GM10248 (cell line): ENCODE data around the gene HELZ2.

Experiments used
- CTCF ChIA-PET: fragments of 300-600 bp; sonication (Branson Sonifier 250); formaldehyde crosslinking; extraction: SDS; loops from one replicate; lab custom pipeline; 2021; ENCODE audit warnings: antibody characterized with exemption; lab: Yijun Ruan, JAX
- POLR2A ChIA-PET: fragments of 350-650 bp; sonication (Branson Sonifier 250); formaldehyde crosslinking; extraction: SDS; loops from one replicate; lab custom pipeline; 2020; ENCODE audit warnings: antibody characterized with exemption; lab: Yijun Ruan, JAX
- DNase-seq: peaks from one replicate; pipeline ENCODE4 v3.0.0; 2012; ENCODE audit errors: extremely low spot score
- TF ChIP-seq, protein P1 (sequence below): IDR thresholded peaks from 2 replicates; pipeline ENCODE4 v1.5.1; 2012; ENCODE audit warnings: mild to moderate bottlenecking, low read depth; ENCODE audit errors: extremely low read depth, missing control alignments, control extremely low read depth

HELZ2 gene

DNA sequence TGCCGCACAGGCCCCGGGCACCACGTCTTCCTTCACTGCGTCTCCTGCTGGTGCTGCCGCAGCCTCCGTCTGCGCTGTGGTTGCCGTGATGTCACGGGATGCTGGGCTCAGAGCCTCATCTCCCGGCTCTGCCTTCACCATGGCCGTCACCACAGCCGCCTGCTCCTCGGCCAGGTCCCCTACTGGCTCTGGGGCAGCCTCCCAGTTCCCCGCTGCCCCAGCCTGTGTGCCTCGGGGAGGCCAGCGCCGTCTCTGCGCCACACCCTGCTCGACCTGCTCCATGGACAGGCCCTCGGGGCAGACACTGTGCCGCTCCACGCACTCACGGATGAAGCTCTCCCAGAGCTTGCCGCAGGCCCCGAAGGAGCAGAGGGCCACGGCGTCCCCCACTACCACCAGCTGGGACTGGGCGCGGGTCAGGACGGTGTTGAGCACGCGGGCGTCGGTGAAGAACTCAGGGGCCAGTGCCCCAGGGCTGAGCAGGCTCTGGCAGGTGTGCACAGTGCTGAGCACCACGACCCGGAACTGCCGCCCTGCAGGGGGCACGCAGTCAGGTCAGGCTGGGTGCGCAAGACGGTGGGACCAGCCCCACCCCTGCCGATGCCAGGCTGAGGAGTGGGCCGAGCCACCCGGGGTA, 8.2 kb downstream of the HELZ2 start:
- ChIA-PET CTCF (interaction anchor here (1.8 to 1.9 kb wide), 2 partner anchors 11 to 28 kb away, joined by 4 to 8 read pairs; partner anchors contain the start of genes FNDC11 and PTK6), POLR2A (interaction anchor here (0.7 to 0.9 kb wide), 2 partner anchors 11 to 13 kb away, joined by 3 read pairs; no protein-coding TSS in a partner anchor)
- no peak for DNase-seq

DNA sequence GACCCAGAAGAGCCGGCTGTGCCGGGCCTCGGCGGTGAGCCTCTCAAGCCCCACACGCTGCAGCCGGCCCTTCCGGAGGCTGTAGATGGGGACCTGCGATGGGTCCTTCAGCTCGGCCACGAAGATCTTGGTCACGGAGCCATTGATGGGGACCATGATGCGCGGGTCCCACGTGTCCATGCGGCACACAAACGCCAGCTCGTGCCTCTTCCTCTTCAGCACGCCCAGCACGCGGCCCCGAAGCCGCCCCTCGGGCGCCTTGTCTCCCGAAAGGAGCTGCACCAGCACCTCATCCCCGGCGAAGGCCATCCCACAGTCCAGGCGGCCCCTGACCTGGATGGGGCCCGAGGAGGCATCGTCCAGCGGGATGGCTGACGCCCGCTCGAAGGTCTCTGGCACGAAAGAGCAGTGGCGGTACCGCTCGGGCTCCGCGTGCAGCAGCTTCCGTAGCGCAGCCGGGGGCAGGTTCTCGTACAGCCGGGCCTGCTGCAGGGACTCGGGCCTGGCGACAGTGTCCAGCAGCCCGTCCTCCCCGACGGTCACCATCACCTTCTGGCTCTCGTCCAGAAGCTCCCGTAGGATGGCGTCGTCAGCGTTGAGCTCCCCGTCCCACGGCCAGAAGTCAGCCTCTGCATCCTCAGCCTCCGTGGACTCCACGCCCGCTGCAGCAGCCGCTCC, 8.9 kb downstream of the HELZ2 start:
- DNase-seq, result no peak
- ChIA-PET CTCF (interaction anchor here (1.8 to 1.9 kb wide), 2 partner anchors 11 to 27 kb away, joined by 4 to 8 read pairs; partner anchors contain the start of genes FNDC11 and PTK6), POLR2A (interaction anchor here (0.7 to 0.9 kb wide), 2 partner anchors 10 to 12 kb away, joined by 3 read pairs; no protein-coding TSS in a partner anchor)
- TF ChIP-seq, protein P1, sequence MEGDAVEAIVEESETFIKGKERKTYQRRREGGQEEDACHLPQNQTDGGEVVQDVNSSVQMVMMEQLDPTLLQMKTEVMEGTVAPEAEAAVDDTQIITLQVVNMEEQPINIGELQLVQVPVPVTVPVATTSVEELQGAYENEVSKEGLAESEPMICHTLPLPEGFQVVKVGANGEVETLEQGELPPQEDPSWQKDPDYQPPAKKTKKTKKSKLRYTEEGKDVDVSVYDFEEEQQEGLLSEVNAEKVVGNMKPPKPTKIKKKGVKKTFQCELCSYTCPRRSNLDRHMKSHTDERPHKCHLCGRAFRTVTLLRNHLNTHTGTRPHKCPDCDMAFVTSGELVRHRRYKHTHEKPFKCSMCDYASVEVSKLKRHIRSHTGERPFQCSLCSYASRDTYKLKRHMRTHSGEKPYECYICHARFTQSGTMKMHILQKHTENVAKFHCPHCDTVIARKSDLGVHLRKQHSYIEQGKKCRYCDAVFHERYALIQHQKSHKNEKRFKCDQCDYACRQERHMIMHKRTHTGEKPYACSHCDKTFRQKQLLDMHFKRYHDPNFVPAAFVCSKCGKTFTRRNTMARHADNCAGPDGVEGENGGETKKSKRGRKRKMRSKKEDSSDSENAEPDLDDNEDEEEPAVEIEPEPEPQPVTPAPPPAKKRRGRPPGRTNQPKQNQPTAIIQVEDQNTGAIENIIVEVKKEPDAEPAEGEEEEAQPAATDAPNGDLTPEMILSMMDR, result no peak

More for the DNA sequence above, 8.2 kb downstream of the HELZ2 start:
- TF ChIP-seq, protein P1, result no peak

DNA sequence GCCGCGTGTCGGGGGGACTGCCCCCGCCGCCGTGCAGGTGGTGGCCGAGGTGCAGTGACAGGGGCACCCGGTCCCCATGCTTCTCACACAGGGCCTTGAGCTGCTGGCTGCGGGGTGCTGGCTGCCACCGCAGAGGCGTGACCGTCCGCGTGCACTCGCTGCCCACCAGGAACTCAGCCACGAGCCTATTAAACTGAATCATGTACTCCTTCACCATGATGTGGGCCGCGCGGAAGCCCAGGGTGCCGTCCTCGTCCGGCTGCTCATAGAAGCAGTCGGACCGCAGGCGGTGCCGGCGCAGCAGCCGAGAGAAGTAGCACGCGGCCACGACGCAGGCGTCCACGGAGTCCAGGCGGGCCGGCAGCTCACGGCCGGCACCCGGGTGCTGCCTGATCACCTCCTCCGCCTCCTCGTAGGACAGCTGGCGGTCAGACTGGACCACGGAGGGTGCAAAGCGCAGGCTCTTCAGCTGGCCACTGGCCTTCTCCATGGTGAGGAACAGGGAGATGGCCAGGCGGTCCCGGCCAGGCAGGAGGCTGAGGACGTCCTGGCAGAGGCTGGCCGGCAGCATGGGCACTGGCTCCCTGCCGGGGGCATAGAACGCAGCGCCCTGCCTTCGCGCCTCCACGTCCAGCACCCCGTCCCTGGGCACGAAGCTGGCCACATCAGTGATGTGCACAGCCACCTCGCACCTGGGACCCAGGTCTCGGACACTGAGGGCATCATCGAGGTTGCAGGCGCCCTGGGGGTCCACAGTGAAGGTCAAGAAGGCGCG, 9.8 kb downstream of the HELZ2 start:
- CTCF ChIA-PET, result interaction anchor here (3.9 kb wide), 1 partner anchor 26 kb away, joined by 15 read pairs; the partner anchor contains the start of gene PTK6
- POLR2A ChIA-PET, result no interaction called here
- no peak for DNase-seq
- TF ChIP-seq, protein P1, result no peak

DNA sequence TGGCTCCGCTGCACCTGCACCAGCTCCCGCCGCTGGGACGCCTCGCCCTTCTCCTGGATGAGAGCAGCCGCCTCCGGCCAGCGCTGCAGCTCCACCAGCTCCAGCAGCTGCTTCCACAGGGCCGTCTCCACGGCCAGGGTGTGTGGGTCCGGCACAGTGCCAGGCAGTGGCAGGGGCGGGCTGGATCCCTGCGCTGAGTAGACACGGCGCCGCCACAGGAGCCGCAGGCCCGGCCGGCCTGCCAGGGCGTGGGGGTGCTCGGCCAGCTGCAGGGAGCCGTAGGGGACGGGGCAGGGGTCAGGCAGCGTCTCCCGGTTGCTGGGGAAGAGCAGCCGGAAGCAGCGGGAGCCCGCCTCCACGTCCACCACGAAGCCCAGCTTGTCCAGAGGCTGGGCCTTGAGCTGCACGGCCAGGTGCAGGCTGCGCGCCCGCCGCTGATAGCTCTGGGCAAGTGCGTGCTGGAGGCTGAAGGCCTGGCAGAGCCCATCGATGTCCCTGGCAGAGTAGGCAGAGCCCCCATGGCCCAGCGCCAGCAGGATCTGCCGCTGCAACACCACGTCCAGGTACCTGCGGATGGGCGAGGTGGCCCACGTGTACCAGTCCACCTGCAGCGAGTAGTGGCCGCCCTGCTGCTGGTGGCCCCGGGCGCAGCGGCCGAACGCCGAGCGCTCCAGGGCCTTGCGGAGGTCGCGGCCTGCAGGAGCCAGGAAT, 10.7 kb downstream of the HELZ2 start:
- DNase-seq, result no peak
- ChIA-PET CTCF (interaction anchor here (3.9 kb wide), 1 partner anchor 26 kb away, joined by 15 read pairs; the partner anchor contains the start of gene PTK6), POLR2A (interaction anchor here (1.2 kb wide), 1 partner anchor 18 kb away, joined by 4 read pairs; no protein-coding TSS in a partner anchor)
- TF ChIP-seq, protein P1, result no peak

DNA sequence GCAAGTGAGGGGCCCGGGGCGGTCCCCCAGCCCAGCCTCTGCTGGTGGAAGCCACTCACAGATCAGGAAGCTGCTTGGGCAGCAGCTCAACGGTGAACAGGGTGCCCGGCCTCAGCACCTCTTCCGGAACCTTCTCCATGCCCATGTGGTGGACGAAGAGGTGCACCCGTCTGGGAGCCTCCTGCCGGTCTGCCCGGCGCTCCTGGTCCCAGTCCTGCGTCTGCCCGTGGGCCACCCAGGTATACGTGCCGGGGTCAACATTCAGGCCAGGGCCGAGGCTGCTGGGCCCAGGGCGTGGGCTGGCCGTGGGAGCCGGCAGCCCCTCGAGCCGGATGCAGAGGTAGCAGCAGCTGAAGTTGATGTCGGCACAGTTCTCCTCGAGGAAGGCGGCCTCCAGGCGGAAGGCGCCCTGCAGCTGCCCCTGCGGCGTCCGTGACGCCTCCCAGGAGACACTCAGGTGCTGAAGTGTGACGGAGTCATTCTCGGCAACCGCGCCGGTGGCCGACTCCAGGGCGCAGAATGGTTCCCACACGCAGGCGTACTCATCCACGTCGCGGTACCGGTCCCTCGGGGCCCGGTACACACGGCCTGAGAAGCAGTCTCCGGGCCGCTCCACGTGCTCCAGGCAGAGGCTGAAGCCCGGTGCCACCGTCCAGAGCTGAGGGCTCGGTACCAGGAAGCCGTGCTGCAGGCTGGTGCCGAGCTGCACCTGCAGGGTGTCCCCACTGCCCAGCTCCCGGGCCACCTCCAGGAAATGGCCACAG, 11.4 kb downstream of the HELZ2 start:
- no peak for DNase-seq
- POLR2A ChIA-PET, result interaction anchor here (1.2 kb wide), 1 partner anchor 19 kb away, joined by 4 read pairs; no protein-coding TSS in a partner anchor
- CTCF ChIA-PET, result interaction anchor here (3.9 kb wide), 1 partner anchor 25 kb away, joined by 15 read pairs; the partner anchor contains the start of gene PTK6
- TF ChIP-seq, protein P1, result no peak
